HEK293 (cell line): ENCODE results near the gene BICRAL.

Experiments used
- CTCF ChIA-PET: fragments of 350-600 bp; formaldehyde crosslinking; extraction: SDS; loops from one replicate; lab custom pipeline; 2021; ENCODE audit warnings: antibody characterized with exemption; lab: Yijun Ruan, JAX
- POLR2A ChIA-PET: fragments of 300-600 bp; formaldehyde crosslinking; extraction: SDS; loops from one replicate; lab custom pipeline; 2020; ENCODE audit warnings: antibody characterized with exemption, inconsistent platforms; lab: Yijun Ruan, JAX
- H3K27ac ChIP-seq: fragments of 200-500 bp; sonication (Bioruptor generic); 2 replicates; pipeline ENCODE4 v1.5.1; 2014; ENCODE audit warnings: low read depth, low read length, control low read depth, inconsistent platforms; ENCODE audit errors: extremely low read depth
- H3K36me3 ChIP-seq, 2 experiments: fragments of 200-500 bp in 1 of 2; sonication (Bioruptor generic) in 1 of 2; 1 replicate in 1 of 2; 2 replicates in 1 of 2; pipeline ENCODE4 v1.5.1; 2014 to 2017; ENCODE audit warnings: inconsistent platforms in 2 of 2, low read length in 2 of 2; ENCODE audit not compliant: control insufficient read depth in 2 of 2, insufficient read depth in 1 of 2
- H3K4me1 ChIP-seq: fragments of 200-500 bp; sonication (Bioruptor generic); 2 replicates; pipeline ENCODE4 v1.5.1; 2014; ENCODE audit warnings: mild to moderate bottlenecking, low read length, inconsistent platforms; ENCODE audit not compliant: control insufficient read depth, insufficient read depth
- H3K4me3 ChIP-seq: 2 replicates; pipeline ENCODE4 v1.5.1; 2011; ENCODE audit warnings: low read depth, mild to moderate bottlenecking, control low read depth, low read length, moderate library complexity
- H3K9me3 ChIP-seq: fragments of 200-500 bp; sonication (Bioruptor generic); 2 replicates; pipeline ENCODE4 v1.5.1; 2014; ENCODE audit warnings: low read depth, low read length, inconsistent platforms; ENCODE audit not compliant: control insufficient read depth, insufficient read depth
- GLI2 ChIP-seq: fragments of 450-650 bp; formaldehyde crosslinking; IDR thresholded peaks from 2 replicates; pipeline ENCODE4; 2017; ENCODE audit warnings: missing biosample characterization, missing genetic modification characterization, low read depth, borderline replicate concordance
- HOXC10 ChIP-seq: sonication (generic); formaldehyde crosslinking; IDR thresholded peaks from 2 replicates; pipeline ENCODE4 v1.8.1; 2023; ENCODE audit warnings: mild to moderate bottlenecking, missing genetic modification reagents
- MEIS1 ChIP-seq: sonication (generic); formaldehyde crosslinking; IDR thresholded peaks from 2 replicates; pipeline ENCODE4 v1.8.1; 2022; ENCODE audit warnings: missing genetic modification reagents, mild to moderate bottlenecking, borderline replicate concordance
- SCRT2 ChIP-seq: fragments of 450-650 bp; formaldehyde crosslinking; IDR thresholded peaks from 2 replicates; pipeline ENCODE4 v1.5.1; 2016; ENCODE audit warnings: missing biosample characterization, missing genetic modification characterization
- TSHZ1 ChIP-seq: fragments of 450-650 bp; formaldehyde crosslinking; IDR thresholded peaks from 2 replicates; pipeline ENCODE4 v1.5.1; 2016; ENCODE audit warnings: missing biosample characterization, missing genetic modification characterization, borderline replicate concordance
- YY1 ChIP-seq: fragments of 450-650 bp; formaldehyde crosslinking; IDR thresholded peaks from 2 replicates; pipeline ENCODE4 v1.5.1; 2018; ENCODE audit warnings: missing biosample characterization, missing genetic modification characterization
- ZBTB49 ChIP-seq: fragments of 450-650 bp; formaldehyde crosslinking; IDR thresholded peaks from 2 replicates; pipeline ENCODE4 v1.5.1; 2016; ENCODE audit warnings: missing biosample characterization, missing genetic modification characterization, low read depth
- ZNF184 ChIP-seq: fragments of 450-650 bp; IDR thresholded peaks from 2 replicates; pipeline ENCODE4 v1.5.1; 2018; ENCODE audit warnings: missing biosample characterization, mild to moderate bottlenecking, missing genetic modification characterization
- ZNF24 ChIP-seq: fragments of 450-650 bp; formaldehyde crosslinking; IDR thresholded peaks from 2 replicates; pipeline ENCODE4 v1.5.1; 2016; ENCODE audit warnings: missing biosample characterization, missing genetic modification characterization
- ZNF248 ChIP-seq: fragments of 450-650 bp; formaldehyde crosslinking; IDR thresholded peaks from 2 replicates; pipeline ENCODE4 v1.5.1; 2017; ENCODE audit warnings: missing biosample characterization, missing genetic modification characterization
- ZNF501 ChIP-seq: fragments of 450-650 bp; formaldehyde crosslinking; IDR thresholded peaks from 2 replicates; pipeline ENCODE4 v1.5.1; 2016; ENCODE audit warnings: missing biosample characterization, missing genetic modification characterization
- ZNF514 ChIP-seq: fragments of 450-650 bp; formaldehyde crosslinking; IDR thresholded peaks from 2 replicates; pipeline ENCODE4 v1.5.1; 2016; ENCODE audit warnings: missing biosample characterization, missing genetic modification characterization
- ZNF530 ChIP-seq: fragments of 450-650 bp; formaldehyde crosslinking; IDR thresholded peaks from 2 replicates; pipeline ENCODE4 v1.5.1; 2016; ENCODE audit warnings: low read depth, missing biosample characterization, missing genetic modification characterization
- ZNF600 ChIP-seq: fragments of 450-650 bp; formaldehyde crosslinking; IDR thresholded peaks from 2 replicates; pipeline ENCODE4 v1.5.1; 2016; ENCODE audit warnings: missing biosample characterization, missing genetic modification characterization
- ZNF629 ChIP-seq: fragments of 450-650 bp; formaldehyde crosslinking; IDR thresholded peaks from 2 replicates; pipeline ENCODE4 v1.5.1; 2017; ENCODE audit warnings: missing biosample characterization, missing genetic modification characterization
- ZNF670 ChIP-seq: fragments of 450-650 bp; formaldehyde crosslinking; IDR thresholded peaks from 2 replicates; pipeline ENCODE4 v1.5.1; 2016; ENCODE audit warnings: missing biosample characterization, missing genetic modification characterization, low read depth
- ZNF707 ChIP-seq: fragments of 450-650 bp; formaldehyde crosslinking; IDR thresholded peaks from 2 replicates; pipeline ENCODE4 v1.5.1; 2016; ENCODE audit warnings: missing biosample characterization, missing genetic modification characterization
- ZNF776 ChIP-seq: fragments of 450-650 bp; formaldehyde crosslinking; IDR thresholded peaks from 2 replicates; pipeline ENCODE4 v1.5.0; 2017; ENCODE audit warnings: missing biosample characterization, missing genetic modification characterization, borderline replicate concordance
- ZNF785 ChIP-seq: fragments of 450-650 bp; formaldehyde crosslinking; IDR thresholded peaks from 2 replicates; pipeline ENCODE4 v1.5.1; 2016; ENCODE audit warnings: missing biosample characterization, missing genetic modification characterization
- ZNF792 ChIP-seq: fragments of 450-650 bp; formaldehyde crosslinking; IDR thresholded peaks from 2 replicates; pipeline ENCODE4 v1.5.1; 2016; ENCODE audit warnings: missing biosample characterization, missing genetic modification characterization
- ZSCAN16 ChIP-seq: fragments of 450-650 bp; formaldehyde crosslinking; IDR thresholded peaks from 2 replicates; pipeline ENCODE4 v1.5.1; 2016; ENCODE audit warnings: missing biosample characterization, missing genetic modification characterization
- ZSCAN30 ChIP-seq: fragments of 450-650 bp; IDR thresholded peaks from 2 replicates; pipeline ENCODE4 v1.5.1; 2018; ENCODE audit warnings: missing biosample characterization, mild to moderate bottlenecking, missing genetic modification characterization, moderate library complexity
- ZSCAN4 ChIP-seq: fragments of 450-650 bp; formaldehyde crosslinking; IDR thresholded peaks from 2 replicates; pipeline ENCODE4 v1.5.1; 2017; ENCODE audit warnings: missing biosample characterization, missing genetic modification characterization
- TF ChIP-seq, protein P1 (sequence below): fragments of 450-650 bp; formaldehyde crosslinking; IDR thresholded peaks from 2 replicates; pipeline ENCODE4 v1.5.1; 2016; ENCODE audit warnings: missing biosample characterization, missing genetic modification characterization
- TF ChIP-seq, protein P2 (sequence below): fragments of 450-650 bp; formaldehyde crosslinking; IDR thresholded peaks from 2 replicates; pipeline ENCODE4 v1.5.1; 2016; ENCODE audit warnings: missing biosample characterization, missing genetic modification characterization

BICRAL gene

GRCh38 chr6:42745640-42746462, 36.0 kb upstream of the BICRAL start, which contains the start of gene TBCC:
Gene TBCC, minus strand, starts transcription at chr6:42746103. Its CDS starts 30 bp downstream, at chr6:42746073.
- no peaks in the 10 kb centered on the region for H3K9me3 ChIP-seq
- CTCF ChIA-PET: interaction anchor here (0.6 to 2.9 kb wide), 6 partner anchors 20 to 198 kb away, joined by 3 to 11 read pairs (median 4); no protein-coding TSS in a partner anchor
- H3K36me3 ChIP-seq: peaks cover 0 to 5% of the 10 kb centered on the region in 2 experiments; a peak in 1 of 3 replicates
- POLR2A ChIA-PET: interaction anchor here (0.6 to 9.3 kb wide), 42 partner anchors 9 to 1756 kb away, joined by 3 to 316 read pairs (median 5); partner anchors contain the start of genes BICRAL, C6orf132, CNPY3 and CUL7
- H3K4me3 ChIP-seq: peak within 1 kb of the TSS; percentile 97
- H3K4me1 ChIP-seq: peaks cover 26% of the 10 kb centered on the region
- peak within 1 kb of the TSS; percentile 93 for H3K27ac ChIP-seq
- TF ChIP-seq ZNF600 (tag by site-specific recombination) (no peak), ZNF184 (no peak), ZNF514 (tag by site-specific recombination) (no peak), TSHZ1 (tag by site-specific recombination) (no peak), ZNF707 (tag by site-specific recombination) (no peak), HOXC10 (CRISPR knock-in tag) (no peak), ZNF785 (no peak), ZSCAN4 (tag by site-specific recombination) (no peak), ZSCAN30 (tag by site-specific recombination) (0 out of 2 replicates have a peak, but pooled peaks have one; percentile 36), ZNF501 (peak; percentile 73), SCRT2 (tag by site-specific recombination) (no peak), ZNF670 (tag by site-specific recombination) (no peak), YY1 (peak; percentile 89), ZNF248 (tag by site-specific recombination) (no peak), ZSCAN16 (no peak), ZNF530 (tag by site-specific recombination) (no peak), MEIS1 (CRISPR knock-in tag) (no peak), ZNF24 (tag by site-specific recombination) (no peak), ZNF776 (tag by site-specific recombination) (no peak), ZNF629 (tag by site-specific recombination) (0 out of 2 replicates have a peak, but pooled peaks have one; percentile 55), ZBTB49 (tag by site-specific recombination) (no peak), ZNF792 (tag by site-specific recombination) (0 out of 2 replicates have a peak, but pooled peaks have one; percentile 18), GLI2 (tag by site-specific recombination) (no peak)
- TF ChIP-seq, protein P1, sequence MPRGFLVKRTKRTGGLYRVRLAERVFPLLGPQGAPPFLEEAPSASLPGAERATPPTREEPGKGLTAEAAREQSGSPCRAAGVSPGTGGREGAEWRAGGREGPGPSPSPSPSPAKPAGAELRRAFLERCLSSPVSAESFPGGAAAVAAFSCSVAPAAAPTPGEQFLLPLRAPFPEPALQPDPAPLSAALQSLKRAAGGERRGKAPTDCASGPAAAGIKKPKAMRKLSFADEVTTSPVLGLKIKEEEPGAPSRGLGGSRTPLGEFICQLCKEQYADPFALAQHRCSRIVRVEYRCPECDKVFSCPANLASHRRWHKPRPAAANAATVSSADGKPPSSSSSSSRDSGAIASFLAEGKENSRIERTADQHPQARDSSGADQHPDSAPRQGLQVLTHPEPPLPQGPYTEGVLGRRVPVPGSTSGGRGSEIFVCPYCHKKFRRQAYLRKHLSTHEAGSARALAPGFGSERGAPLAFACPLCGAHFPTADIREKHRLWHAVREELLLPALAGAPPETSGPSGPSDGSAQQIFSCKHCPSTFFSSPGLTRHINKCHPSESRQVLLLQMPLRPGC (tag by site-specific recombination): 0 out of 2 replicates have a peak, but pooled peaks have one; percentile 35
- TF ChIP-seq, protein P2, sequence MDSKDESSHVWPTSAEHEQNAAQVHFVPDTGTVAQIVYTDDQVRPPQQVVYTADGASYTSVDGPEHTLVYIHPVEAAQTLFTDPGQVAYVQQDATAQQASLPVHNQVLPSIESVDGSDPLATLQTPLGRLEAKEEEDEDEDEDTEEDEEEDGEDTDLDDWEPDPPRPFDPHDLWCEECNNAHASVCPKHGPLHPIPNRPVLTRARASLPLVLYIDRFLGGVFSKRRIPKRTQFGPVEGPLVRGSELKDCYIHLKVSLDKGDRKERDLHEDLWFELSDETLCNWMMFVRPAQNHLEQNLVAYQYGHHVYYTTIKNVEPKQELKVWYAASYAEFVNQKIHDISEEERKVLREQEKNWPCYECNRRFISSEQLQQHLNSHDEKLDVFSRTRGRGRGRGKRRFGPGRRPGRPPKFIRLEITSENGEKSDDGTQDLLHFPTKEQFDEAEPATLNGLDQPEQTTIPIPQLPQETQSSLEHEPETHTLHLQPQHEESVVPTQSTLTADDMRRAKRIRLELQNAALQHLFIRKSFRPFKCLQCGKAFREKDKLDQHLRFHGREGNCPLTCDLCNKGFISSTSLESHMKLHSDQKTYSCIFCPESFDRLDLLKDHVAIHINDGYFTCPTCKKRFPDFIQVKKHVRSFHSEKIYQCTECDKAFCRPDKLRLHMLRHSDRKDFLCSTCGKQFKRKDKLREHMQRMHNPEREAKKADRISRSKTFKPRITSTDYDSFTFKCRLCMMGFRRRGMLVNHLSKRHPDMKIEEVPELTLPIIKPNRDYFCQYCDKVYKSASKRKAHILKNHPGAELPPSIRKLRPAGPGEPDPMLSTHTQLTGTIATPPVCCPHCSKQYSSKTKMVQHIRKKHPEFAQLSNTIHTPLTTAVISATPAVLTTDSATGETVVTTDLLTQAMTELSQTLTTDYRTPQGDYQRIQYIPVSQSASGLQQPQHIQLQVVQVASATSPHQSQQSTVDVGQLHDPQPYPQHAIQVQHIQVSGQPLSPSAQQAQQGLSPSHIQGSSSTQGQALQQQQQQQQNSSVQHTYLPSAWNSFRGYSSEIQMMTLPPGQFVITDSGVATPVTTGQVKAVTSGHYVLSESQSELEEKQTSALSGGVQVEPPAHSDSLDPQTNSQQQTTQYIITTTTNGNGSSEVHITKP (tag by site-specific recombination): no peak
